SK-N-SH treated with all-trans-retinoic acid at 6 μM for 48 hours (cell line): ENCODE results near the gene SYNE2.

Experiments used
- ATAC-seq: fragments of 200-7000 bp; cut with Tn5 transposase; 3 replicates; pipeline ENCODE4 v1.9.1; 2020; ENCODE audit warnings: mild to moderate bottlenecking, moderate library complexity
- ARNTL ChIP-seq: fragments of 450-650 bp; formaldehyde crosslinking; IDR thresholded peaks from 2 replicates; pipeline ENCODE4 v1.5.0; 2020; ENCODE audit warnings: low read depth, mild to moderate bottlenecking, moderate library complexity, borderline replicate concordance
- BACH2 ChIP-seq: fragments of 250-450 bp; sonication (Bioruptor Pico); IDR thresholded peaks from 2 replicates; pipeline ENCODE4 v1.9.0; 2021; ENCODE audit warnings: mild to moderate bottlenecking, borderline replicate concordance
- CSDC2 ChIP-seq: fragments of 250-450 bp; sonication (Bioruptor Pico); IDR thresholded peaks from 2 replicates; pipeline ENCODE4 v1.5.0; 2020; ENCODE audit warnings: mild to moderate bottlenecking, moderate library complexity
- ESRRG ChIP-seq: fragments of 250-450 bp; sonication (Bioruptor Pico); IDR thresholded peaks from 2 replicates; pipeline ENCODE4 v1.6.1; 2021; ENCODE audit warnings: mild to moderate bottlenecking
- GLIS3 ChIP-seq: fragments of 250-450 bp; sonication (Bioruptor Pico); IDR thresholded peaks from 2 replicates; pipeline ENCODE4 v1.5.0; 2020; ENCODE audit warnings: mild to moderate bottlenecking, moderate library complexity
- ISL1 ChIP-seq: fragments of 250-450 bp; sonication (Bioruptor Pico); IDR thresholded peaks from 2 replicates; pipeline ENCODE4 v2.1.2; 2022; ENCODE audit warnings: mild to moderate bottlenecking, moderate library complexity
- PPARA ChIP-seq: fragments of 250-450 bp; sonication (Bioruptor Pico); IDR thresholded peaks from 2 replicates; pipeline ENCODE4 v1.5.0; 2020; ENCODE audit warnings: mild to moderate bottlenecking, borderline replicate concordance
- RARB ChIP-seq: fragments of 250-450 bp; sonication (Bioruptor Pico); IDR thresholded peaks from 2 replicates; pipeline ENCODE4 v1.8.0; 2021; ENCODE audit warnings: mild to moderate bottlenecking, moderate library complexity
- SNAI2 ChIP-seq: fragments of 250-450 bp; sonication (Bioruptor Pico); IDR thresholded peaks from 2 replicates; pipeline ENCODE4 v1.5.0; 2020; ENCODE audit warnings: mild to moderate bottlenecking, moderate library complexity
- TCF4 ChIP-seq: fragments of 250-450 bp; sonication (Bioruptor Pico); IDR thresholded peaks from 2 replicates; pipeline ENCODE4 v1.8.0; 2021; ENCODE audit warnings: mild to moderate bottlenecking, moderate library complexity, borderline replicate concordance
- TOX ChIP-seq: fragments of 250-450 bp; sonication (Bioruptor Pico); IDR thresholded peaks from 2 replicates; pipeline ENCODE4 v1.8.0; 2021; ENCODE audit warnings: mild to moderate bottlenecking, moderate library complexity, borderline replicate concordance
- ZC3H10 ChIP-seq: fragments of 250-450 bp; sonication (Bioruptor Pico); IDR thresholded peaks from 2 replicates; pipeline ENCODE4 v1.5.1; 2021; ENCODE audit warnings: mild to moderate bottlenecking, moderate library complexity
- ZFP3 ChIP-seq: fragments of 250-450 bp; sonication (Bioruptor Pico); IDR thresholded peaks from 2 replicates; pipeline ENCODE4 v1.5.0; 2020; ENCODE audit warnings: mild to moderate bottlenecking, moderate library complexity
- ZFP30 ChIP-seq: fragments of 450-650 bp; formaldehyde crosslinking; IDR thresholded peaks from 2 replicates; pipeline ENCODE4 v1.5.0; 2022; ENCODE audit warnings: mild to moderate bottlenecking, moderate library complexity
- ZNF70 ChIP-seq: fragments of 450-650 bp; formaldehyde crosslinking; IDR thresholded peaks from 2 replicates; pipeline ENCODE4 v1.5.0; 2020; ENCODE audit warnings: mild to moderate bottlenecking, moderate library complexity
- ZNF8 ChIP-seq: fragments of 450-650 bp; formaldehyde crosslinking; IDR thresholded peaks from 2 replicates; pipeline ENCODE4 v1.5.0; 2020; ENCODE audit warnings: mild to moderate bottlenecking, moderate library complexity
- TF ChIP-seq, protein P1 (sequence below): fragments of 250-450 bp; sonication (Bioruptor Pico); IDR thresholded peaks from 2 replicates; pipeline ENCODE4 v1.5.1; 2021; ENCODE audit warnings: mild to moderate bottlenecking, moderate library complexity
- TF ChIP-seq, protein P2 (sequence below): fragments of 250-450 bp; sonication (Bioruptor Pico); IDR thresholded peaks from 2 replicates; pipeline ENCODE4 v1.8.0; 2021; ENCODE audit warnings: low read depth, mild to moderate bottlenecking, moderate library complexity, borderline replicate concordance
- TF ChIP-seq, protein P3 (sequence below): fragments of 250-450 bp; sonication (Bioruptor Pico); IDR thresholded peaks from 2 replicates; pipeline ENCODE4 v1.5.1; 2020; ENCODE audit warnings: low read depth, mild to moderate bottlenecking, moderate library complexity
- TF ChIP-seq, protein P4 (sequence below): fragments of 250-450 bp; sonication (Bioruptor Pico); IDR thresholded peaks from 2 replicates; pipeline ENCODE4 v1.5.0; 2020; ENCODE audit warnings: mild to moderate bottlenecking, moderate library complexity
- TF ChIP-seq, protein P5 (sequence below): fragments of 250-450 bp; sonication (Bioruptor Pico); IDR thresholded peaks from 2 replicates; pipeline ENCODE4 v1.8.0; 2020; ENCODE audit warnings: mild to moderate bottlenecking, moderate library complexity, borderline replicate concordance

Gene SYNE2

DNA sequence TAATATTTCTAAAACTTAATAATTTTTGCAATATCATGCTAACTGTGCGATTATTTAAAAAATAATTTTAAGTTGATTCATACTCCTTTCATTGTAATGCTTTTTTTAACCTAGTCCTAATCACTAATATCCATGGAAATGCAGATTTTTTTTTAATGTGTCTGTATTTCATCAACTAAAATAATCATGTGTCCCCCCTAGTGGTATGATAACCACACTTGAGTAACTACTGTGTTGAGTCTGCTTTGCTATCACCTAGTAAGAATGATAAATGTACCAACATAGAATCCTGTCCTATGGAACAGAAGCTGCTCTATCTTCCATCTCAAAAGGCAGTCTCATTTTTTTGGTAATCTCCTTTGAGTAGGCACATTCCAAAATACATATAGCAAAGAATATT is 19.1 kb upstream of the SYNE2 start:
- no peak for TF ChIP-seq GLIS3 (CRISPR knock-in tag)
- no peak for TF ChIP-seq PPARA (CRISPR knock-in tag)
- TF ChIP-seq ZNF70 (CRISPR knock-in tag): no peak
- TF ChIP-seq, protein P1, sequence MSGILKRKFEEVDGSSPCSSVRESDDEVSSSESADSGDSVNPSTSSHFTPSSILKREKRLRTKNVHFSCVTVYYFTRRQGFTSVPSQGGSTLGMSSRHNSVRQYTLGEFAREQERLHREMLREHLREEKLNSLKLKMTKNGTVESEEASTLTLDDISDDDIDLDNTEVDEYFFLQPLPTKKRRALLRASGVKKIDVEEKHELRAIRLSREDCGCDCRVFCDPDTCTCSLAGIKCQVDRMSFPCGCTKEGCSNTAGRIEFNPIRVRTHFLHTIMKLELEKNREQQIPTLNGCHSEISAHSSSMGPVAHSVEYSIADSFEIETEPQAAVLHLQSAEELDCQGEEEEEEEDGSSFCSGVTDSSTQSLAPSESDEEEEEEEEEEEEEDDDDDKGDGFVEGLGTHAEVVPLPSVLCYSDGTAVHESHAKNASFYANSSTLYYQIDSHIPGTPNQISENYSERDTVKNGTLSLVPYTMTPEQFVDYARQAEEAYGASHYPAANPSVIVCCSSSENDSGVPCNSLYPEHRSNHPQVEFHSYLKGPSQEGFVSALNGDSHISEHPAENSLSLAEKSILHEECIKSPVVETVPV (CRISPR knock-in tag): no peak
- TF ChIP-seq CSDC2 (CRISPR knock-in tag): no peak
- TF ChIP-seq, protein P2, sequence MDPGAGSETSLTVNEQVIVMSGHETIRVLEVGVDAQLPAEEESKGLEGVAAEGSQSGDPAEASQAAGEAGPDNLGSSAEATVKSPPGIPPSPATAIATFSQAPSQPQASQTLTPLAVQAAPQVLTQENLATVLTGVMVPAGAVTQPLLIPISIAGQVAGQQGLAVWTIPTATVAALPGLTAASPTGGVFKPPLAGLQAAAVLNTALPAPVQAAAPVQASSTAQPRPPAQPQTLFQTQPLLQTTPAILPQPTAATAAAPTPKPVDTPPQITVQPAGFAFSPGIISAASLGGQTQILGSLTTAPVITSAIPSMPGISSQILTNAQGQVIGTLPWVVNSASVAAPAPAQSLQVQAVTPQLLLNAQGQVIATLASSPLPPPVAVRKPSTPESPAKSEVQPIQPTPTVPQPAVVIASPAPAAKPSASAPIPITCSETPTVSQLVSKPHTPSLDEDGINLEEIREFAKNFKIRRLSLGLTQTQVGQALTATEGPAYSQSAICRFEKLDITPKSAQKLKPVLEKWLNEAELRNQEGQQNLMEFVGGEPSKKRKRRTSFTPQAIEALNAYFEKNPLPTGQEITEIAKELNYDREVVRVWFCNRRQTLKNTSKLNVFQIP (CRISPR knock-in tag): no peak
- no peak for TF ChIP-seq SNAI2 (CRISPR knock-in tag)
- TF ChIP-seq, protein P3, sequence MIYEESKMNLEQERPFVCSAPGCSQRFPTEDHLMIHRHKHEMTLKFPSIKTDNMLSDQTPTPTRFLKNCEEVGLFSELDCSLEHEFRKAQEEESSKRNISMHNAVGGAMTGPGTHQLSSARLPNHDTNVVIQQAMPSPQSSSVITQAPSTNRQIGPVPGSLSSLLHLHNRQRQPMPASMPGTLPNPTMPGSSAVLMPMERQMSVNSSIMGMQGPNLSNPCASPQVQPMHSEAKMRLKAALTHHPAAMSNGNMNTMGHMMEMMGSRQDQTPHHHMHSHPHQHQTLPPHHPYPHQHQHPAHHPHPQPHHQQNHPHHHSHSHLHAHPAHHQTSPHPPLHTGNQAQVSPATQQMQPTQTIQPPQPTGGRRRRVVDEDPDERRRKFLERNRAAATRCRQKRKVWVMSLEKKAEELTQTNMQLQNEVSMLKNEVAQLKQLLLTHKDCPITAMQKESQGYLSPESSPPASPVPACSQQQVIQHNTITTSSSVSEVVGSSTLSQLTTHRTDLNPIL: no peak
- TF ChIP-seq, all 23 proteins: peak for 0
- ATAC-seq: no peak

DNA sequence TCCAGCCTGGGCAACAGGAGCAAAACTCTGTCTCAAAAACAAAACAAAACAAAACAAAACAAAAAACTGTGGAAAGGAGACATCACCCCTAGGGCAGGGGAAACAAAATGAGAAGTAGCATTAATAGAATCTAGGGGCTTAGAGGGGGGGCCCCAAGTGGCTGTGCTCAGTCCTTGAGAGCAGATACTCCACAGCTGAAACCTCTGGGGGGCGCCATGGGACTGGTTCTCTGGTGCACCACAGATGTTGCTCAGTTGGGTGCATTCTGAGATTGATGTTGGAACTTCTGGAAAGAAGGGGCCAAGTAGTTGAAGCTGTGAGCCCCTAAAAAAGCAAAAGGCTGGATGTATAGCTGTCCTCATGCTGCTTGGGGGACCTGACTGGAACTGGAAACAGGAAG is 11.8 kb upstream of the SYNE2 start:
- no peak for ATAC-seq
- TF ChIP-seq, protein P4, sequence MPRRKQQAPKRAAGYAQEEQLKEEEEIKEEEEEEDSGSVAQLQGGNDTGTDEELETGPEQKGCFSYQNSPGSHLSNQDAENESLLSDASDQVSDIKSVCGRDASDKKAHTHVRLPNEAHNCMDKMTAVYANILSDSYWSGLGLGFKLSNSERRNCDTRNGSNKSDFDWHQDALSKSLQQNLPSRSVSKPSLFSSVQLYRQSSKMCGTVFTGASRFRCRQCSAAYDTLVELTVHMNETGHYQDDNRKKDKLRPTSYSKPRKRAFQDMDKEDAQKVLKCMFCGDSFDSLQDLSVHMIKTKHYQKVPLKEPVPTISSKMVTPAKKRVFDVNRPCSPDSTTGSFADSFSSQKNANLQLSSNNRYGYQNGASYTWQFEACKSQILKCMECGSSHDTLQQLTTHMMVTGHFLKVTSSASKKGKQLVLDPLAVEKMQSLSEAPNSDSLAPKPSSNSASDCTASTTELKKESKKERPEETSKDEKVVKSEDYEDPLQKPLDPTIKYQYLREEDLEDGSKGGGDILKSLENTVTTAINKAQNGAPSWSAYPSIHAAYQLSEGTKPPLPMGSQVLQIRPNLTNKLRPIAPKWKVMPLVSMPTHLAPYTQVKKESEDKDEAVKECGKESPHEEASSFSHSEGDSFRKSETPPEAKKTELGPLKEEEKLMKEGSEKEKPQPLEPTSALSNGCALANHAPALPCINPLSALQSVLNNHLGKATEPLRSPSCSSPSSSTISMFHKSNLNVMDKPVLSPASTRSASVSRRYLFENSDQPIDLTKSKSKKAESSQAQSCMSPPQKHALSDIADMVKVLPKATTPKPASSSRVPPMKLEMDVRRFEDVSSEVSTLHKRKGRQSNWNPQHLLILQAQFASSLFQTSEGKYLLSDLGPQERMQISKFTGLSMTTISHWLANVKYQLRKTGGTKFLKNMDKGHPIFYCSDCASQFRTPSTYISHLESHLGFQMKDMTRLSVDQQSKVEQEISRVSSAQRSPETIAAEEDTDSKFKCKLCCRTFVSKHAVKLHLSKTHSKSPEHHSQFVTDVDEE: no peak
- TF ChIP-seq ARNTL: no peak
- TF ChIP-seq, protein P1 (CRISPR knock-in tag): no peak
- TF ChIP-seq, protein P3: no peak
- TF ChIP-seq, protein P5, sequence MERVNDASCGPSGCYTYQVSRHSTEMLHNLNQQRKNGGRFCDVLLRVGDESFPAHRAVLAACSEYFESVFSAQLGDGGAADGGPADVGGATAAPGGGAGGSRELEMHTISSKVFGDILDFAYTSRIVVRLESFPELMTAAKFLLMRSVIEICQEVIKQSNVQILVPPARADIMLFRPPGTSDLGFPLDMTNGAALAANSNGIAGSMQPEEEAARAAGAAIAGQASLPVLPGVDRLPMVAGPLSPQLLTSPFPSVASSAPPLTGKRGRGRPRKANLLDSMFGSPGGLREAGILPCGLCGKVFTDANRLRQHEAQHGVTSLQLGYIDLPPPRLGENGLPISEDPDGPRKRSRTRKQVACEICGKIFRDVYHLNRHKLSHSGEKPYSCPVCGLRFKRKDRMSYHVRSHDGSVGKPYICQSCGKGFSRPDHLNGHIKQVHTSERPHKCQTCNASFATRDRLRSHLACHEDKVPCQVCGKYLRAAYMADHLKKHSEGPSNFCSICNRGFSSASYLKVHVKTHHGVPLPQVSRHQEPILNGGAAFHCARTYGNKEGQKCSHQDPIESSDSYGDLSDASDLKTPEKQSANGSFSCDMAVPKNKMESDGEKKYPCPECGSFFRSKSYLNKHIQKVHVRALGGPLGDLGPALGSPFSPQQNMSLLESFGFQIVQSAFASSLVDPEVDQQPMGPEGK (CRISPR knock-in tag): no peak
- no peak for TF ChIP-seq TOX (CRISPR knock-in tag)
- no peak for TF ChIP-seq ZC3H10
- no peak for TF ChIP-seq PPARA (CRISPR knock-in tag)
- TF ChIP-seq ESRRG (CRISPR knock-in tag): no peak
- no peak for TF ChIP-seq BACH2 (CRISPR knock-in tag)
- no peak for TF ChIP-seq RARB
- TF ChIP-seq ISL1 (CRISPR knock-in tag): no peak
- TF ChIP-seq ZFP30: no peak
- no peak for TF ChIP-seq CSDC2 (CRISPR knock-in tag)
- no peak for TF ChIP-seq ZNF8

DNA sequence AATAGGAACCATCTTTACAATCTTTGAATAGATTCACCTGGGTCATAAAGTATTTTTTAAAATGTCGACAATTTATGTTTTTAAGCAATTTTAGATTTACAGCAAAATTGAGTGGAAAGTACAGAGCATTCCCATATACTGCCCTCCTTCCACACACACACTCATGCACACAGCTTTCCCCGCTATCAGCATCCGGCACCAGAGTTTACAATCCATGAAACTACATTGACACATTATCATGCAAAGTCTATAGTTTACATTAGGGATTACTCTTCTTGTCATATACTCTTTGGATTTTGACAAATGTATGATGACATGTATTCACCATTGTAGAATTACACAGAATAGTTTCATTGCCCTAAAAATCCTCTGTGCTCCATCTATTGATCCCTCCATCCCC is 9.0 kb upstream of the SYNE2 start:
- no peak for ATAC-seq

More for the DNA sequence above, 9.0 kb upstream of the SYNE2 start:
- TF ChIP-seq ZNF70 (CRISPR knock-in tag): no peak
- no peak for TF ChIP-seq PPARA (CRISPR knock-in tag)
- TF ChIP-seq ZNF8: no peak
- TF ChIP-seq ARNTL: no peak
- no peak for TF ChIP-seq ZFP30
- TF ChIP-seq TOX (CRISPR knock-in tag): no peak
- TF ChIP-seq ZC3H10: no peak
- no peak for TF ChIP-seq TCF4
- TF ChIP-seq, protein P5 (CRISPR knock-in tag): no peak
- TF ChIP-seq ZFP3: no peak
